BLaER1 (cell line): Measurements from ENCODE around the gene ALDOC.

ENCODE experiments used
- H3K27ac ChIP-seq: shearing (Covaris generic); formaldehyde crosslinking; 2 replicates; pipeline ENCODE4 v1.8.1; 2022
- H3K27me3 ChIP-seq: shearing (Covaris generic); formaldehyde crosslinking; 2 replicates; pipeline ENCODE4 v1.8.1; 2022
- H3K36me3 ChIP-seq: shearing (Covaris generic); formaldehyde crosslinking; 2 replicates; pipeline ENCODE4 v1.8.1; 2022
- H3K4me1 ChIP-seq: shearing (Covaris generic); formaldehyde crosslinking; 2 replicates; pipeline ENCODE4 v1.8.1; 2022
- H3K4me2 ChIP-seq: shearing (Covaris generic); formaldehyde crosslinking; 2 replicates; pipeline ENCODE4 v1.8.1; 2022
- H3K4me3 ChIP-seq: shearing (Covaris generic); formaldehyde crosslinking; 2 replicates; pipeline ENCODE4 v1.8.1; 2022
- H3K9ac ChIP-seq: shearing (Covaris generic); formaldehyde crosslinking; 2 replicates; pipeline ENCODE4 v1.8.1; 2022
- H3K9me3 ChIP-seq: shearing (Covaris generic); formaldehyde crosslinking; 2 replicates; pipeline ENCODE4 v1.8.1; 2022
- H4K20me1 ChIP-seq: shearing (Covaris generic); formaldehyde crosslinking; 2 replicates; pipeline ENCODE4 v1.8.1; 2022
- Cebpa-rat ChIP-seq: shearing (Covaris generic); IDR thresholded peaks from 2 replicates; pipeline ENCODE4 v1.8.1; 2022

The ALDOC gene

GRCh38 chr17:28573966-28574480 is 2.7 kb downstream of the ALDOC start:
- H3K4me1 ChIP-seq = peaks cover 55% of the 10 kb centered on the region
- no peak for TF ChIP-seq Cebpa-rat
- peaks cover 14% of the 10 kb centered on the region; the same call in 1 of the 2 replicates for H4K20me1 ChIP-seq
- no peak overlapping the region for H3K9ac ChIP-seq
- peaks cover 45% of the 10 kb centered on the region for H3K36me3 ChIP-seq
- H3K9me3 ChIP-seq = no peaks in the 10 kb centered on the region
- H3K27me3 ChIP-seq = no peaks in the 10 kb centered on the region
- no peak overlapping the region for H3K4me2 ChIP-seq
- no peak overlapping the region for H3K27ac ChIP-seq
- H3K4me3 ChIP-seq = no peak overlapping the region

GRCh38 chr17:28573521-28573920 is 3.2 kb downstream of the ALDOC start:
- Histone ChIP-seq H3K4me2 (no peak overlapping the region; the same call in 1 of the 2 replicates), H3K36me3 (peaks cover 40% of the 10 kb centered on the region), H3K9me3 (no peaks in the 10 kb centered on the region), H3K9ac (no peak overlapping the region), H3K4me1 (peaks cover 56% of the 10 kb centered on the region), H3K4me3 (no peak overlapping the region), H4K20me1 (peaks cover 15% of the 10 kb centered on the region; the same call in 1 of the 2 replicates), H3K27me3 (no peaks in the 10 kb centered on the region), H3K27ac (no peak overlapping the region)
- no peak for TF ChIP-seq Cebpa-rat

GRCh38 chr17:28573040-28573380 is 3.7 kb downstream of the ALDOC start:
- H3K9ac ChIP-seq = no peak overlapping the region
- no peak overlapping the region; the same call in 1 of the 2 replicates for H3K4me2 ChIP-seq
- no peaks in the 10 kb centered on the region for H3K9me3 ChIP-seq
- H3K27ac ChIP-seq = no peak overlapping the region
- no peaks in the 10 kb centered on the region for H3K27me3 ChIP-seq
- H3K36me3 ChIP-seq = peaks cover 35% of the 10 kb centered on the region
- no peak overlapping the region for H3K4me3 ChIP-seq
- peaks cover 17% of the 10 kb centered on the region; the same call in 1 of the 2 replicates for H4K20me1 ChIP-seq
- H3K4me1 ChIP-seq = peaks cover 59% of the 10 kb centered on the region
- TF ChIP-seq Cebpa-rat = no peak

GRCh38 chr17:28572259-28573039 is 4.2 kb downstream of the ALDOC start:
- Histone ChIP-seq H4K20me1 (peaks cover 22% of the 10 kb centered on the region; the same call in 1 of the 2 replicates), H3K9ac (peak overlapping the region; percentile 88; the same call in 1 of the 2 replicates), H3K4me1 (peaks cover 63% of the 10 kb centered on the region), H3K27ac (no peak overlapping the region), H3K4me2 (peak overlapping the region; percentile 94), H3K4me3 (peak overlapping the region; percentile 96; the same call in 1 of the 2 replicates), H3K36me3 (peaks cover 30% of the 10 kb centered on the region), H3K9me3 (no peaks in the 10 kb centered on the region), H3K27me3 (no peaks in the 10 kb centered on the region)
- TF ChIP-seq Cebpa-rat = no peak

GRCh38 chr17:28571361-28572122 is 5.2 kb downstream of the ALDOC start, which contains the start of gene PIGS:
Gene PIGS (minus strand): TSS chr17:28571524. CDS start chr17:28571496, 28 bp downstream.
- H3K4me2 ChIP-seq = peak within 1 kb of the TSS; percentile 94
- peaks cover 31% of the 10 kb centered on the region for H4K20me1 ChIP-seq
- no peaks in the 10 kb centered on the region for H3K9me3 ChIP-seq
- H3K9ac ChIP-seq = peak within 1 kb of the TSS; percentile 88
- peak within 1 kb of the TSS; percentile 77 for H3K27ac ChIP-seq
- TF ChIP-seq Cebpa-rat = no peak
- H3K4me1 ChIP-seq = peaks cover 65% of the 10 kb centered on the region
- H3K36me3 ChIP-seq = peaks cover 29% of the 10 kb centered on the region
- no peaks in the 10 kb centered on the region for H3K27me3 ChIP-seq
- peak within 1 kb of the TSS; percentile 96 for H3K4me3 ChIP-seq

GRCh38 chr17:28570716-28571360 is 5.9 kb downstream of the ALDOC start:
- Histone ChIP-seq H4K20me1 (peaks cover 35% of the 10 kb centered on the region), H3K4me3 (peak overlapping the region; percentile 96), H3K27ac (peak overlapping the region; percentile 77), H3K9ac (peak overlapping the region; percentile 88), H3K27me3 (no peaks in the 10 kb centered on the region), H3K4me2 (peak overlapping the region; percentile 94), H3K4me1 (peaks cover 61% of the 10 kb centered on the region), H3K36me3 (peaks cover 34% of the 10 kb centered on the region), H3K9me3 (no peaks in the 10 kb centered on the region)
- TF ChIP-seq Cebpa-rat = no peak

GRCh38 chr17:28569446-28569845 is 7.2 kb downstream of the ALDOC start:
- Histone ChIP-seq H3K4me1 (peaks cover 51% of the 10 kb centered on the region), H3K4me2 (peak overlapping the region; percentile 94), H3K4me3 (no peak overlapping the region), H3K27me3 (no peaks in the 10 kb centered on the region), H3K9ac (no peak overlapping the region), H3K9me3 (no peaks in the 10 kb centered on the region), H4K20me1 (peaks cover 49% of the 10 kb centered on the region), H3K27ac (no peak overlapping the region), H3K36me3 (peaks cover 33% of the 10 kb centered on the region)
- no peak for TF ChIP-seq Cebpa-rat

- H3K4me2 ChIP-seq = peak overlapping the region; percentile 50
- H3K36me3 ChIP-seq = peaks cover 35% of the 10 kb centered on the region
- H3K9ac ChIP-seq = no peak overlapping the region
- H3K9me3 ChIP-seq = no peaks in the 10 kb centered on the region
- H4K20me1 ChIP-seq = peaks cover 56% of the 10 kb centered on the region
- TF ChIP-seq Cebpa-rat = no peak
- H3K4me1 ChIP-seq = peaks cover 44% of the 10 kb centered on the region
- H3K27me3 ChIP-seq = no peaks in the 10 kb centered on the region
- no peak overlapping the region for H3K4me3 ChIP-seq
- no peak overlapping the region for H3K27ac ChIP-seq
Measured at GRCh38 chr17:28567604-28568003, 9.1 kb downstream of the ALDOC start.

GRCh38 chr17:28563475-28563874 is 13.2 kb downstream of the ALDOC start:
- H3K4me3 ChIP-seq = no peak overlapping the region
- H3K36me3 ChIP-seq = peaks cover 76% of the 10 kb centered on the region
- H3K27ac ChIP-seq = no peak overlapping the region
- H3K4me2 ChIP-seq = no peak overlapping the region
- H3K27me3 ChIP-seq = no peaks in the 10 kb centered on the region
- TF ChIP-seq Cebpa-rat = no peak
- H3K4me1 ChIP-seq = peaks cover 16% of the 10 kb centered on the region
- no peak overlapping the region for H3K9ac ChIP-seq
- no peaks in the 10 kb centered on the region for H3K9me3 ChIP-seq
- peaks cover 40% of the 10 kb centered on the region for H4K20me1 ChIP-seq
